HG02678 (cell line): ENCODE measurements around the gene GRM3.

Experiments used
- ATAC-seq: cut with Tn5 transposase; IDR thresholded peaks from one replicate; pipeline ENCODE4 v1.9.1; 2021; ENCODE audit warnings: mild to moderate bottlenecking, moderate library complexity; ENCODE audit not compliant: unreplicated experiment

Gene GRM3

GRCh38 chr7:86785641-86786040, 141.9 kb downstream of the GRM3 start:
- ATAC-seq, result peak; percentile 80

DNA sequence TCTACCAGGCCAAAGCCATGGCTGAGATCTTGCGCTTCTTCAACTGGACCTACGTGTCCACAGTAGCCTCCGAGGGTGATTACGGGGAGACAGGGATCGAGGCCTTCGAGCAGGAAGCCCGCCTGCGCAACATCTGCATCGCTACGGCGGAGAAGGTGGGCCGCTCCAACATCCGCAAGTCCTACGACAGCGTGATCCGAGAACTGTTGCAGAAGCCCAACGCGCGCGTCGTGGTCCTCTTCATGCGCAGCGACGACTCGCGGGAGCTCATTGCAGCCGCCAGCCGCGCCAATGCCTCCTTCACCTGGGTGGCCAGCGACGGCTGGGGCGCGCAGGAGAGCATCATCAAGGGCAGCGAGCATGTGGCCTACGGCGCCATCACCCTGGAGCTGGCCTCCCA, 142.7 kb downstream of the GRM3 start:
- no peak for ATAC-seq

DNA sequence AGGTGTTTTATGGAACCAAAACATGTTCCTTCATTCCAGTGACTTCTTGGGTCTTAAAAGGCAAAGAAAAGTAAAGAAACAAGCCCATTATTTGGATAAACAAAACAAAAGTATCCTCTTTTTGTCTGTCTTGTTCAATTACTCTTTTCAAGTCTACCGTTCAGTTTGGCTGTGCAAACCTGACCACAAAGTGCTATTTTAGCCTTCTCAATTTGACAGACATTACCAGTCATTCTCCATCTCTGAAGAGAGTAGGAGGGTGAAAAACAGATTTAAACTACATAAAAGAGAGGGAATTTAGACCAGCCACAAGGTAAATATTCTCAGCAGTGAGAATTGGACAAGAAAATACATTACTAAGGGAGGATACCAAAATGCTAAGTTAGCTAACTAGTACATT, 145.2 kb downstream of the GRM3 start:
- ATAC-seq, result peak; percentile 47

GRCh38 chr7:86790383-86790782, 146.7 kb downstream of the GRM3 start:
- ATAC-seq, result peak; percentile 47

DNA sequence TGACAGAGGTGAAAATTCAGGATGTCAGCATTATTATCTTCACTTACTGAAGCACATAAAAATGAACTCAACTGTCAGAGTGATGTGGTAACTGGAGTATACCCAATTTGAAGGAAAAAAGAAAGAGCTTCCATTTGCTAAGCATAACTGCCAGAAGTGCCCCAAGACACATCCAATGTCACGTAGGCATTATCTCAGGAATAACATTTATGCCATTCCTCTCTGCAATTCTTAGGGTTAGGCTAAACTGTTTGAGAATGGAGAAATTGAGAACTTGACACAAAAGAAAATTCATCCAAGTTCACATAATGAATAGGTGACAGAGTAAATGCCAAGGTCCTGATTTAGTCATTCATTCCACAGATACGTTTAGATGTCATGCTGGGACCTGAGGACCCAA, 148.6 kb downstream of the GRM3 start:
- no peak for ATAC-seq

- no peak for ATAC-seq
Measured at GRCh38 chr7:86793136-86793535, 149.4 kb downstream of the GRM3 start.

GRCh38 chr7:86814661-86815379, 171.1 kb downstream of the GRM3 start:
- ATAC-seq, result no peak

GRCh38 chr7:86815556-86815955, 171.8 kb downstream of the GRM3 start:
- no peak for ATAC-seq

GRCh38 chr7:86818903-86819302, 175.2 kb downstream of the GRM3 start:
- no peak for ATAC-seq

- ATAC-seq, result no peak
Measured at GRCh38 chr7:86823769-86824168, 180.1 kb downstream of the GRM3 start.

DNA sequence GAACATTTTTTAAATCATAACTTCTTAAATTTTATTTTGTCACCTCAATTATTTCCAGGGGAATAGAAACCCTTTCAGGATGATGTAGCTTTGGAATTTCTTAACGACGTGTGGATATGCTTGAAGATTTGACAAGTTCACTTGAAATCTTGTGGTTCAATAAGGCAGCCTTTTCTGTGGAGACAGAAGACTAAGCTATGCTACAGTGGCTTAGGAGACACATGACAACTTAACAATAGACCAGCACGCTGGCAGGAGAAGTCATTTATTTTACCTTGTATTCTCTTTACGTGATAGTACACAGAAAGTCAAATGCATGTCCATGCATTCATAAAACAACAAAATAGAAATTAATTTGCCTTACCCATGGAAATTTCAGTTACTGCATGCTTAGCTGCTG, 181.6 kb downstream of the GRM3 start:
- ATAC-seq, result no peak

DNA sequence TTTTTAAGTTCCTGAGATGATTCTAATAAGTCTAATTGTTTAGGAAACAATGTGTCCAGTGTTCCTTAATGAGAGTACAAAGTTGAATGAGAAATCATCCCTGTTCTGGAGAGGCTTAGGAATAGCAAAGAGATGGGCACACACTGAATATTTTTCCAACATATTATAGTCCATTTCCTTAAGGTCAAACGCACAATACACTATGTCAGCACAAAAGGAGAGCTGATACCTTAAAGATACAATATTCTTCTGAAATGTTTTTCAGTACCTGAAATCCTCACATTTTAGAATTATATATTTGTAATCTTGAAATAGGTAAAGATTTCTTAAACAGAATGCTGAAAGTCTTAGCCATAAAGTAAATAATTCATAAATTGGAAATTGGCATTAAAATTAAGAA, 183.2 kb downstream of the GRM3 start:
- no peak for ATAC-seq

DNA sequence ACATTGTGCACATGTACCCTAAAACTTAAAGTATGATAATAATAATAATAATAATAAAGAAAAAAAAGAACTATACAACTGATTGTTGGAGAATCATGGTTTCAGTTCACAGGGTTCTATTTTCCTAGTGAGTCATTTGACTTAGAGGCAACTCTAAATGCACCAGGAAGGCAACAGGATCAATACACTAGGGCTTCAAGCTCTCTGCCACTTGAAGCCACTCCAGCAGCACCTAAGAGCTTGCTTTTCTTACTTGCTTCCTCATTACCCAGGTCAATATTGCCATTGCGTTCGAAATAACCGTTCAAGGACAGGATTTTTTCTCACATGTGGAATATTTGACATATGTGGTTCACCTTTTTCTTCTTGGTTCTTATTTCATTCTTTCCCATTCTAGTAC, 189.7 kb downstream of the GRM3 start:
- no peak for ATAC-seq

- ATAC-seq, result no peak
Measured at GRCh38 chr7:86837235-86837634, 193.5 kb downstream of the GRM3 start.

DNA sequence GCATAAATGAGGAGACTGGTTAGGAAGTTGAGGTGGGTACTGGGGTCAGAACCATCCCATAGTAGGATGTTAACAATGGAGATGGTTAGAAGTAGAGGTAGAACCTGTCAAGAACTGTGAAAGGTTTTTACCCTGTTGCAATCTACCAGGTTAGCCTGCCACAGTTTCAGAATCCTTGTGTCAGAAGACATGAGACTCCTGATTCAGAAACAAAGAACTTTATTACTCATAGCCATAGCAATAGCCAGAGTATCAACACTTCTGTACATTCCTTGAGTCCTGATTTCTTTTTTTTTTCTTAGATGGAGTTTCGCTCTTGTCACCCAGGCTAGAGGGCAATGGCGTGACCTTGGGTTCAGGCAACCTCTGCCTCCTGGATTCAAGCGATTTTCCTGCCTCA, 200.9 kb downstream of the GRM3 start:
- ATAC-seq, result no peak

- ATAC-seq, result no peak
Measured at GRCh38 chr7:86846494-86847190, 202.9 kb downstream of the GRM3 start.

GRCh38 chr7:86848226-86848625, 204.5 kb downstream of the GRM3 start:
- no peak for ATAC-seq

GRCh38 chr7:86851566-86851965, 207.9 kb downstream of the GRM3 start:
- ATAC-seq, result no peak

- ATAC-seq, result peak; percentile 56
Measured at GRCh38 chr7:86863452-86863851, 219.7 kb downstream of the GRM3 start.

- ATAC-seq, result no peak
Measured at GRCh38 chr7:86867163-86867762, 223.6 kb downstream of the GRM3 start.

GRCh38 chr7:86876146-86876545, 232.4 kb downstream of the GRM3 start:
- ATAC-seq, result no peak

- ATAC-seq, result no peak
Measured at GRCh38 chr7:86884152-86884551, 240.4 kb downstream of the GRM3 start.
